ENCODE data around the gene CD24.

- TF ChIP-seq CTCF (IDR thresholded peaks at IDR 0.05; ENCODE audit: insufficient read depth, low read length), result no peak
- TF ChIP-seq POLR2AphosphoS5 (IDR thresholded peaks at IDR 0.05; ENCODE audit: low read depth), result no peak
Measured at GRCh38 chr6:106922626-106923025, 51.9 kb downstream of the CD24 start.
